Thyroid gland (tissue), 4 donors: ENCODE results near the gene SNRPA.

ENCODE experiments used
- CTCF ChIP-seq, 6 experiments: fragments of 200-600 bp in 3 of 6; fragments of 450-650 bp in 3 of 6; sonication (generic) in 3 of 6; IDR thresholded peaks; one replicate each; pipeline ENCODE4 v1.5.1; 2016 to 2019; ENCODE audit warnings: antibody characterized with exemption in 6 of 6, mild to moderate bottlenecking in 2 of 6, inconsistent platforms in 1 of 6, moderate library complexity in 1 of 6
- POLR2A ChIP-seq, 2 donors: fragments of 450-650 bp; IDR thresholded peaks; one replicate each; pipeline ENCODE4 v1.6.1; 2017; ENCODE audit warnings: antibody characterized with exemption in 2 of 2, mild to moderate bottlenecking in 2 of 2, moderate library complexity in 1 of 2

GRCh38 chr19:40806423-40807146 is 55.6 kb downstream of the SNRPA start:
- TF ChIP-seq CTCF (IDR thresholded peaks at IDR 0.05) (peak in 5 of 6 experiments; percentile 33 to 56 (median 44)), POLR2A (IDR thresholded peaks at IDR 0.05) (no peak)
